Thoracic aorta (tissue), 2 donors: ENCODE data around the gene YEATS2. TPM values are rescaled to one million over a fixed set of nuclear protein-coding genes. Genes with fewer than 3 reads are reported as not detected.
A peak's percentile ranks its signal among the peaks of the same experiment; 100 is the strongest.

Experiments used
- ATAC-seq: fragments of 150-250 bp; one replicate; pipeline ENCODE4 v1.8.0; 2017; ENCODE audit warnings: low read depth; ENCODE audit not compliant: insufficient number of reproducible peaks, low FRiP score
- DNase-seq: peaks from one replicate; pipeline ENCODE4 v3.0.0-alpha.2; 2020; ENCODE audit warnings: low spot score
- H3K27ac ChIP-seq, 2 donors: fragments of 200-600 bp; sonication (generic); 1 replicate in 1 of 2; 2 replicates in 1 of 2; pipeline ENCODE4 v1.5.1; 2016; ENCODE audit warnings: mild to moderate bottlenecking in 2 of 2, moderate library complexity in 2 of 2
- H3K27me3 ChIP-seq: fragments of 200-600 bp; sonication (generic); replicated peaks from 2 replicates; pipeline ENCODE4 v1.6.0; 2016; ENCODE audit warnings: mild to moderate bottlenecking; ENCODE audit not compliant: insufficient read depth
- H3K36me3 ChIP-seq: fragments of 200-600 bp; sonication (generic); one replicate; pipeline ENCODE4 v1.5.1; 2016
- H3K4me1 ChIP-seq, 2 donors: fragments of 200-600 bp; sonication (generic); 1 replicate in 1 of 2; 2 replicates in 1 of 2; pipeline versions ENCODE4 v1.5.1 to v1.6.0; 2016; ENCODE audit warnings: low read depth in 2 of 2, mild to moderate bottlenecking in 1 of 2; ENCODE audit not compliant: control insufficient read depth in 1 of 2
- H3K4me3 ChIP-seq: fragments of 200-600 bp; sonication (generic); 2 replicates; pipeline ENCODE4 v1.5.1; 2016; ENCODE audit warnings: mild to moderate bottlenecking
- H3K9me3 ChIP-seq: fragments of 200-600 bp; sonication (generic); 2 replicates; pipeline ENCODE4 v1.5.1; 2016
- CTCF ChIP-seq: fragments of 200-600 bp; sonication (generic); IDR thresholded peaks from one replicate; pipeline ENCODE4 v1.5.1; 2019; ENCODE audit warnings: antibody characterized with exemption
- total RNA-seq, 2 donors: library from RNA; depleted of rRNA; stranded (reverse); fragments of >200 nt; gene quantifications; one replicate each; pipeline versions ENCODE4 v1.1.0 to v1.2.3, GENCODE V29; 2016

YEATS2 gene
- total RNA-seq, result 10 to 100 TPM; 25.3 to 34.2 TPM

- no peak for TF ChIP-seq CTCF
- Histone ChIP-seq H3K27me3 (no peaks in the 10 kb centered on the region), H3K27ac (peak within 1 kb of the TSS; percentile 73 to 87), H3K36me3 (no peaks in the 10 kb centered on the region), H3K4me3 (peak within 1 kb of the TSS; percentile 84), H3K4me1 (peaks cover 15 to 23% of the 10 kb centered on the region in 2 donors), H3K9me3 (no peaks in the 10 kb centered on the region)
- DNase-seq (no peak), ATAC-seq (peak; percentile 75)
Measured at GRCh38 chr3:183697610-183698317, at the start of gene YEATS2. TSS of gene YEATS2 (plus strand) at chr3:183697797. CDS start at chr3:183715163, 17,366 bp downstream.

GRCh38 chr3:183650554-183650953 lies 47.0 kb upstream of the YEATS2 start:
- DNase-seq, result no peak
- Histone ChIP-seq H3K4me3 (no peak overlapping the region), H3K9me3 (peaks cover 21% of the 10 kb centered on the region), H3K4me1 (no peaks in the 10 kb centered on the region), H3K36me3 (peaks cover 11% of the 10 kb centered on the region), H3K27me3 (no peaks in the 10 kb centered on the region), H3K27ac (no peak overlapping the region)
- TF ChIP-seq CTCF, result no peak
- ATAC-seq, result no peak

- Histone ChIP-seq H3K36me3 (peaks cover 11% of the 10 kb centered on the region), H3K27me3 (no peaks in the 10 kb centered on the region), H3K27ac (no peak overlapping the region), H3K4me3 (no peak overlapping the region), H3K4me1 (peaks cover 0 to 2% of the 10 kb centered on the region in 2 donors), H3K9me3 (peaks cover 21% of the 10 kb centered on the region)
- ATAC-seq, result no peak
- no peak for DNase-seq
- TF ChIP-seq CTCF, result no peak
Measured at GRCh38 chr3:183653209-183654064, 44.2 kb upstream of the YEATS2 start.

DNA sequence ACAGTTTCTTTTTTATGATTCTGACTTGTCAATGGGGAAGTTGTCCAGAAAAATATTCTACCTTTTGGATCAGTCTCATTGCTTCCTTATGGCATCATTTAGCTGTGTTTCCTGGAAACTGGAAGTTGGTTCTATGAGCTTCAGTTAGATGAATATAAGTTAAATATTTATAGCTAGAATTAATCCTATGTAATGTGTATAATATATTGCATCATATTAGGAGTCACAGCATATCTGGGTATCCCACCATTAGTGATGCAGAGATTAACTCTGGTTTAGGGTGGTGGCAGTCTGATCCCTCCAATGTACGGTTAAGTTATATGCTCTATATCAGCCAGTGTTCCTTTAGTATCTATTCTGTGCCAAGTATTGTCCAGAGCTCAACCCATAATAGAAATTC lies 42.9 kb upstream of the YEATS2 start:
- Histone ChIP-seq H3K9me3 (peaks cover 21% of the 10 kb centered on the region), H3K27ac (no peak overlapping the region), H3K36me3 (peaks cover 11% of the 10 kb centered on the region), H3K4me3 (no peak overlapping the region), H3K27me3 (no peaks in the 10 kb centered on the region), H3K4me1 (peaks cover 0 to 6% of the 10 kb centered on the region in 2 donors)
- DNase-seq, result no peak
- no peak for TF ChIP-seq CTCF
- no peak for ATAC-seq

DNA sequence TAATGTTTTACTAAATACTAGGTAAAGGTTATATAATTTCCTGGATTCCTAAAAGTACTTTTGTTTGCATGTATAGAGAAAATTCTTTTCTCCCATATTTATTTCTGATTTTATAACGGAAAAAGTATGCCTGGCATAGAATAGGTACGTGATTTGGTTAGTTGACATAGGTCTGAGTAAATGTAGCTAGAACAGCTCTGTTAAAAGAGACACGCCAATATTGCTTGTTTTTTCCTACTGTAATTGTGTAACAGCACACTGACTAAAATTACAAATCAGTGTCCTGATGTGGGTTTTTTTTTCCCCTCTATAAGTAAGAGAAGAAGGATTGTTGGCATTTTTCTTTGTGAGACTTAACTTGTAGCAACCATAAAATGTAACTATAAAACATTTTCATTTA lies 35.5 kb upstream of the YEATS2 start:
- TF ChIP-seq CTCF, result no peak
- no peaks in the 10 kb centered on the region for H3K27me3 ChIP-seq
- no peak overlapping the region for H3K27ac ChIP-seq
- DNase-seq (no peak), ATAC-seq (no peak)
- peaks cover 14 to 23% of the 10 kb centered on the region in 2 donors for H3K4me1 ChIP-seq
- H3K36me3 ChIP-seq, result peaks cover 16% of the 10 kb centered on the region
- no peak overlapping the region for H3K4me3 ChIP-seq
- no peaks in the 10 kb centered on the region for H3K9me3 ChIP-seq
